H1 (cell line): Measurements from ENCODE around the gene RNPEPL1.

Experiments
- EZH2 ChIP-seq: fragments of 200-600 bp; sonication (generic); IDR thresholded peaks from 2 replicates; pipeline ENCODE4 v1.7.1; 2012; ENCODE audit warnings: low read depth, mild to moderate bottlenecking, moderate library complexity, low read length, inconsistent platforms; ENCODE audit not compliant: severe bottlenecking
- NRF1 ChIP-seq: IDR thresholded peaks from 2 replicates; pipeline ENCODE4 v1.6.1; 2011; ENCODE audit warnings: mild to moderate bottlenecking, low read depth, low read length, improper control_type of control experiment
- RAD21 ChIP-seq, 2 experiments: IDR thresholded peaks in 1 of 2; conservative IDR thresholded peaks in 1 of 2; 2 replicates each; pipeline ENCODE4 v1.6.1; 2011; ENCODE audit warnings: low read depth in 2 of 2, low read length in 2 of 2, improper control_type of control experiment in 1 of 2, inconsistent platforms in 1 of 2, mild to moderate bottlenecking in 1 of 2, moderate library complexity in 1 of 2
- SIN3A ChIP-seq, 2 experiments: IDR thresholded peaks in 1 of 2; conservative IDR thresholded peaks in 1 of 2; 2 replicates each; pipeline ENCODE4 v1.6.1; 2011 to 2012; ENCODE audit warnings: low read length in 2 of 2, improper control_type of control experiment in 1 of 2, low read depth in 1 of 2, mild to moderate bottlenecking in 1 of 2
- SUZ12 ChIP-seq: fragments of 200-600 bp; sonication (generic); IDR thresholded peaks from 2 replicates; pipeline ENCODE4 v1.6.1; 2012; ENCODE audit warnings: mild to moderate bottlenecking, inconsistent platforms, low read length, moderate library complexity, mixed read lengths
- TF ChIP-seq, protein P1 (sequence below), 3 experiments: IDR thresholded peaks; 1 replicate in 2 of 3; 2 replicates in 1 of 3; pipeline versions ENCODE4 v1.5.1 to v1.6.1; 2011; ENCODE audit warnings: low read length in 3 of 3, mild to moderate bottlenecking in 3 of 3, inconsistent platforms in 2 of 3, low read depth in 1 of 3, moderate library complexity in 1 of 3; ENCODE audit not compliant: insufficient read depth in 1 of 3; ENCODE audit errors: control extremely low read depth in 1 of 3

DNA sequence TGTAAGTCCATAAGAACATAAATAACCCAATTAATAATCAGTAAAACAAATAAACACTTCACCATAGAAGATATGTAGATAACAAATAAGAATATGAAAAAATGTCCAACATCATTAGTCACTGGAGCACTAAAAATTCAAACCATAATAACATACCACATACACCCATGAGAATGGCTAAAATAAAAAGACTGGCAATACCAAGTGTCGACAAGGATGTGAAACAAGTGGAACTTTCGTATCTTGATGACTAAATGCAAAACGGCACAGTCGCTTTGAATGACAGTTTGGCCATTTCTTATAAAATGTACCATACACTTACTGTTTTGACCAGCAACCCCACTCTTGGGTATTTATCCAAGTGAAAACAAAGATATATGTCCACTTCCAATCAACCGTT is 37.2 kb upstream of the RNPEPL1 start:
- TF ChIP-seq, protein P1, sequence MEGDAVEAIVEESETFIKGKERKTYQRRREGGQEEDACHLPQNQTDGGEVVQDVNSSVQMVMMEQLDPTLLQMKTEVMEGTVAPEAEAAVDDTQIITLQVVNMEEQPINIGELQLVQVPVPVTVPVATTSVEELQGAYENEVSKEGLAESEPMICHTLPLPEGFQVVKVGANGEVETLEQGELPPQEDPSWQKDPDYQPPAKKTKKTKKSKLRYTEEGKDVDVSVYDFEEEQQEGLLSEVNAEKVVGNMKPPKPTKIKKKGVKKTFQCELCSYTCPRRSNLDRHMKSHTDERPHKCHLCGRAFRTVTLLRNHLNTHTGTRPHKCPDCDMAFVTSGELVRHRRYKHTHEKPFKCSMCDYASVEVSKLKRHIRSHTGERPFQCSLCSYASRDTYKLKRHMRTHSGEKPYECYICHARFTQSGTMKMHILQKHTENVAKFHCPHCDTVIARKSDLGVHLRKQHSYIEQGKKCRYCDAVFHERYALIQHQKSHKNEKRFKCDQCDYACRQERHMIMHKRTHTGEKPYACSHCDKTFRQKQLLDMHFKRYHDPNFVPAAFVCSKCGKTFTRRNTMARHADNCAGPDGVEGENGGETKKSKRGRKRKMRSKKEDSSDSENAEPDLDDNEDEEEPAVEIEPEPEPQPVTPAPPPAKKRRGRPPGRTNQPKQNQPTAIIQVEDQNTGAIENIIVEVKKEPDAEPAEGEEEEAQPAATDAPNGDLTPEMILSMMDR (IDR thresholded peaks at IDR 0.05; ENCODE audit: control extremely low read depth in 1 of 3, insufficient read depth in 1 of 3, low read depth in 1 of 3, low read length in 3 of 3): no peak
- TF ChIP-seq SUZ12: no peak
- TF ChIP-seq NRF1: no peak
- no peak for TF ChIP-seq RAD21 (IDR thresholded peaks at IDR 0.05 in 1 of 2, conservative IDR thresholded peaks at IDR 0.05 in 1 of 2; ENCODE audit: low read depth in 2 of 2, low read length in 2 of 2)
- no peak for TF ChIP-seq EZH2
- no peak for TF ChIP-seq SIN3A (conservative IDR thresholded peaks at IDR 0.05 in 1 of 2, IDR thresholded peaks at IDR 0.05 in 1 of 2; ENCODE audit: low read depth in 1 of 2, low read length in 2 of 2)
